Measurements from ENCODE around the gene RPS25. TPM values are rescaled to one million over a fixed set of nuclear protein-coding genes. Genes with fewer than 3 reads are reported as not detected.
A peak's percentile ranks its signal among the peaks of the same experiment; 100 is the strongest.

Gene RPS25
- total RNA-seq, 1 donor from 2014 or later, result 2,482 TPM

DNA sequence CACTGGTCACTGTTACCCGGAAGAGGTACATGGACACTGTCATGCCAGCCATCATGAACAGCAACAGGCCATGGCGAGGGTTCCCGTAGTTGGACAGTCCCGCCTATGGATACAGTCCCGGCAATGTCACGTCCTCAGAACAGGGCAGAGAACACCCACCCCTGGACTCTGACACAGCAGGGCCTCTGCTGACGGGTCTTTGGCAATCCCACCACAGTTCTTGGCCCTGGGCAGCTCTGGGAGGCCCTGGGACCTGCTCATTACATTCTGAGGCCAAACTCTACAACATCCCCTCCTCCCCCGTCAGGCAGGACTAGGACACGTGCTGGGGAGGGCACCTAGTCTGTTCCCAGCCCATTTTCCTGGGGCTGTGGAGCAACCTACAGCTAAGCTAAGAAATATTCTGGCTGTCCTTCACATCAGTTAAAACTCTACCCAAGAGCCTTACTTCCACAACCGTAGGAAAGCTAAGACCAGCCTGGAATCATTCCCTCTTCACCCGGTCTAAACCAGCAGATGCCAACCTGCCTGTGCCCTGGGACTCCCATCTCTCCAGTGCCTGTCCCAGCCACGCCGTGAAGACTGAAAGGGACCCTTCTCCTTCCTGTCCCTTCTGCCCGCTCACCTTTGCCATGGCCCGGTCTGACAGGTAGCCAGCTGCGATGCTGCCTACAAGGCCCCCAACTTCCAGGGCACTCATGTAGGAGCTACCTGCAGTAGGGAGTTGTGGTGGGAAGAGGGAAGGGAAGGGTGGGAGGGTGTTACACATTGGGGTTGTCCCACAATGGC lies 8.0 kb upstream of the RPS25 start:
- Histone ChIP-seq H3K36me3 (peaks cover 4% of the 10 kb centered on the region), H3K4me1 (peaks cover 10% of the 10 kb centered on the region), H3K9me3 (ENCODE audit: low read depth) (no peaks in the 10 kb centered on the region), H3K79me2 (ENCODE audit: low read depth) (peaks cover 37% of the 10 kb centered on the region), H3F3A (ENCODE audit: low read depth) (peaks cover 44% of the 10 kb centered on the region), H3K27me3 (no peaks in the 10 kb centered on the region), H3K9ac (no peak overlapping the region), H2AFZ (replicated peaks) (no peak overlapping the region), H3K4me2 (no peak overlapping the region), H3K4me3 (no peak overlapping the region), H3K27ac (no peak overlapping the region), H4K20me1 (ENCODE audit: low read depth) (peaks cover 26% of the 10 kb centered on the region)
- no peak overlapping the region for H3K4me3 Mint-ChIP-seq
- peaks cover 4% of the 10 kb centered on the region for H3K27me3 Mint-ChIP-seq (ENCODE audit: insufficient read depth, low read depth)
- TF ChIP-seq EZH2phosphoT487 (IDR thresholded peaks at IDR 0.05), result no peak
- peaks cover 26% of the 10 kb centered on the region for H3K36me3 Mint-ChIP-seq
- peaks cover 20% of the 10 kb centered on the region for H3K4me1 Mint-ChIP-seq
- H3K9me3 Mint-ChIP-seq, result no peaks in the 10 kb centered on the region
- no peak overlapping the region for H3K27ac Mint-ChIP-seq
- DNase-seq (ENCODE audit: low spot score), result no peak

DNA sequence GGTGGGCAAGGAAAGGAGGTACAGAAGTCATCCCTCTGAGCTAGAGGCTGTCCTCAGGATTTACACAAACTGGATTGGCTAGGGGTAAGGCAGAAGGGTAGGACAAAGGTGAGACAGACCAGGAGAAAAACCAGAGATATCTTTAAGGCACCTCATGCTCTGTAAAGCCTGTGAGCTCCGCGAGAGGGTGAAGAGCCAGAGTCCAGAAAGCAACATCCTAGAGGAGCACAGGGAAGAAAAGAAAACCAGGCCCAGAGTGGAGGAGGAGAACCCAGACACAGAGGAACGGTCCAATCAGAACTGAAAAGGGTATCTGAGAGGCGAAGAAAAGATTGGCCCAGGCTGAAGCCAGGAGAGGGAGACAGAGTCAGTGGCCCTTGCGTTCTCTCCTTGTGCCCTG lies 7.4 kb upstream of the RPS25 start:
- Histone ChIP-seq H3K36me3 (peaks cover 4% of the 10 kb centered on the region), H3K9me3 (ENCODE audit: low read depth) (no peaks in the 10 kb centered on the region), H3F3A (ENCODE audit: low read depth) (peaks cover 47% of the 10 kb centered on the region), H3K27ac (no peak overlapping the region), H3K4me3 (no peak overlapping the region), H3K9ac (no peak overlapping the region), H3K4me2 (no peak overlapping the region), H3K4me1 (peaks cover 10% of the 10 kb centered on the region), H3K27me3 (no peaks in the 10 kb centered on the region), H4K20me1 (ENCODE audit: low read depth) (peaks cover 26% of the 10 kb centered on the region), H2AFZ (replicated peaks) (no peak overlapping the region), H3K79me2 (ENCODE audit: low read depth) (peaks cover 44% of the 10 kb centered on the region)
- Mint-ChIP-seq H3K9me3 (no peaks in the 10 kb centered on the region), H3K27me3 (ENCODE audit: insufficient read depth, low read depth) (peaks cover 4% of the 10 kb centered on the region), H3K36me3 (peaks cover 26% of the 10 kb centered on the region), H3K4me3 (no peak overlapping the region), H3K27ac (no peak overlapping the region), H3K4me1 (peaks cover 20% of the 10 kb centered on the region)
- TF ChIP-seq CTCF (IDR thresholded peaks at IDR 0.05), result no peak
- no peak for TF ChIP-seq EZH2 (IDR thresholded peaks at IDR 0.05)
- TF ChIP-seq EZH2phosphoT487 (IDR thresholded peaks at IDR 0.05), result no peak
- DNase-seq (ENCODE audit: low spot score), result no peak

DNA sequence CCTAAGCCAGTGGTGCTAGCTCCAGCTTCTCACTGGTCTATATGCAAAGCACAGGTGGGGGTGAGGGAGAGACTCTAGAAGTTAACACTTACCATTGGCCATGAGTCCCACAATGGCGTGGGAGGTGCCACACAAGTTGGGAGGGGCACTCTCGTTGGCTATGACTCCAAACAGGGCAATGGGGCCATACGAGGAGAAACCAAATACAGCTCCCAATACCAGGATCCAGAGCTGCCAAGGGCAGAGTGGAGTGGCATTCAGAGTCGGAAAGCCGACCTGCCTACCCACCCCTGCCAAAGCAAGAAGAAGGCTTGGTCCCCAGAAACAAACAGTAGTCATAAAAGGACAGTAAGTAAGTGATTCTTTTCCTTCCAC lies 6.9 kb upstream of the RPS25 start:
- Histone ChIP-seq H3K36me3 (peaks cover 4% of the 10 kb centered on the region), H3K4me2 (no peak overlapping the region), H4K20me1 (ENCODE audit: low read depth) (peaks cover 29% of the 10 kb centered on the region), H3K9ac (no peak overlapping the region), H3K4me1 (peaks cover 11% of the 10 kb centered on the region), H2AFZ (replicated peaks) (no peak overlapping the region), H3K79me2 (ENCODE audit: low read depth) (peaks cover 48% of the 10 kb centered on the region), H3K4me3 (no peak overlapping the region), H3K27ac (no peak overlapping the region), H3K27me3 (no peaks in the 10 kb centered on the region), H3K9me3 (ENCODE audit: low read depth) (no peaks in the 10 kb centered on the region), H3F3A (ENCODE audit: low read depth) (peaks cover 48% of the 10 kb centered on the region)
- Mint-ChIP-seq H3K27ac (no peak overlapping the region), H3K9me3 (no peaks in the 10 kb centered on the region), H3K36me3 (peaks cover 27% of the 10 kb centered on the region), H3K4me3 (no peak overlapping the region), H3K4me1 (peaks cover 21% of the 10 kb centered on the region), H3K27me3 (ENCODE audit: insufficient read depth, low read depth) (peaks cover 4% of the 10 kb centered on the region)
- DNase-seq (ENCODE audit: low spot score), result no peak
- no peak for TF ChIP-seq EZH2 (IDR thresholded peaks at IDR 0.05)
- TF ChIP-seq CTCF (IDR thresholded peaks at IDR 0.05), result no peak
- no peak for TF ChIP-seq EZH2phosphoT487 (IDR thresholded peaks at IDR 0.05)

DNA sequence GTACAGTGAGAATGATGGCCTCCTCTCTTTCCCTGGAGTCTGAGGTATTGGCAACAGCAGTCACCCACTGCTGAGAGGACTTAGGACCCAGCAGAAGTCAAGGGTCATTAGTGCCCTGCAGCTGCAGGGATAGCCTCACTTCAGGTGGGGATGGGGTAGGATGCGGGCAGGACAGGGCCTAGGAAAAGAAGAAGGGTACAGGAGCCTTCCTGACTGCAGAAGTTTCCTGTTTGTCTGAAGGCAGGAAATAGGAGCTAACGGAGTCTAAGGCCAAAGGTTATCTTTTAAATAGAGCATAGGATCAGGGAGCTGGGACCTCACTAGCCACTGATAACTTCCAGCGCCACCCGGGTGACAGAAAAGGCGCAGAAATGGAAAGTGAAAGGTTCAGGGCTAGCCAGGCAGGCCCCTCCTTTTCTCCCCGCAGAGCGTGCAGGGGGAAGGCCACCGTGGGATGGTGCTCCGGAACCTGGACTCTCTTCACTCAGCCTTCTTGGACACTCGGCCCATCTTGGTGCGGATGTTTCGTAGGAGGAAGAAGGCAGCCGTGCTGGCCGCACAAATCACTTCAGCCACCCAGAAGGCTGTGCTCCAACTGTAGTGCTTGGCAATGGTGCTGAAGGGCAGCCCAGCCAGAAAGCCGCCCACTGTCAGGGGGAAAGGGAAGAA lies 6.4 kb upstream of the RPS25 start:
- Histone ChIP-seq H4K20me1 (ENCODE audit: low read depth) (peaks cover 29% of the 10 kb centered on the region), H2AFZ (replicated peaks) (no peak overlapping the region), H3K9ac (no peak overlapping the region), H3K79me2 (ENCODE audit: low read depth) (peaks cover 48% of the 10 kb centered on the region), H3K4me3 (no peak overlapping the region), H3K27ac (peak overlapping the region; percentile 37), H3K36me3 (peaks cover 4% of the 10 kb centered on the region), H3K9me3 (ENCODE audit: low read depth) (no peaks in the 10 kb centered on the region), H3K27me3 (no peaks in the 10 kb centered on the region), H3K4me2 (no peak overlapping the region), H3F3A (ENCODE audit: low read depth) (peaks cover 46% of the 10 kb centered on the region), H3K4me1 (peaks cover 15% of the 10 kb centered on the region)
- DNase-seq (ENCODE audit: low spot score), result no peak
- H3K9me3 Mint-ChIP-seq, result no peaks in the 10 kb centered on the region
- H3K4me3 Mint-ChIP-seq, result peak overlapping the region; percentile 56
- H3K4me1 Mint-ChIP-seq, result peaks cover 22% of the 10 kb centered on the region
- peaks cover 29% of the 10 kb centered on the region for H3K36me3 Mint-ChIP-seq
- peak overlapping the region; percentile 68 for H3K27ac Mint-ChIP-seq
- peaks cover 4% of the 10 kb centered on the region for H3K27me3 Mint-ChIP-seq (ENCODE audit: insufficient read depth, low read depth)
- TF ChIP-seq CTCF (IDR thresholded peaks at IDR 0.05) (no peak), EZH2 (IDR thresholded peaks at IDR 0.05) (no peak), EZH2phosphoT487 (IDR thresholded peaks at IDR 0.05) (no peak)

Measured in neural progenitor cell (in vitro differentiated cells).